OCI-LY3 (cell line): Measurements from ENCODE around the gene TIAM2.

Source experiments
- CTCF ChIP-seq: fragments of 200-600, 300-600 bp; sonication (generic); IDR thresholded peaks from 2 replicates; pipeline ENCODE4 v1.5.1; 2014; ENCODE audit warnings: antibody characterized with exemption, low read length, low read depth
- EZH2phosphoT487 ChIP-seq: fragments of 200-600 bp; shearing (Covaris generic); IDR thresholded peaks from 2 replicates; pipeline ENCODE4 v1.6.1; 2018; ENCODE audit warnings: antibody characterized with exemption, mixed run types, low read depth

GRCh38 chr6:155228546-155229166, 233.5 kb downstream of the TIAM2 start:
- TF ChIP-seq CTCF (no peak), EZH2phosphoT487 (no peak)
